K562 (cell line): Measurements from ENCODE around the gene PAN2. TPM values are rescaled to one million over a fixed set of nuclear protein-coding genes. Genes with fewer than 3 reads are reported as not detected.
A peak's percentile ranks its signal among the peaks of the same experiment; 100 is the strongest.

ENCODE experiments used
- ARID2 ChIP-seq: fragments of 450-650 bp; IDR thresholded peaks from 2 replicates; pipeline ENCODE4 v1.6.1; 2017; ENCODE audit warnings: antibody characterized with exemption, mild to moderate bottlenecking
- CREBBP ChIP-seq: IDR thresholded peaks from one replicate; pipeline ENCODE4 v1.6.1; 2012; ENCODE audit warnings: low read depth, mild to moderate bottlenecking, control low read depth, inconsistent platforms, low read length
- GABPA ChIP-seq: fragments of 200-800 bp; sonication (Bioruptor generic); conservative IDR thresholded peaks from 2 replicates; pipeline ENCODE4 v1.6.1; 2016; ENCODE audit warnings: low read depth, missing genetic modification characterization, missing compliant biosample characterization
- HMGN3 ChIP-seq: IDR thresholded peaks from 2 replicates; pipeline ENCODE4 v1.6.1; 2011; ENCODE audit warnings: borderline replicate concordance, low read depth, mild to moderate bottlenecking, mixed read lengths, low read length; ENCODE audit not compliant: insufficient read length; ENCODE audit errors: extremely low read depth
- HNRNPL ChIP-seq: fragments of 200-400 bp; formaldehyde crosslinking; IDR thresholded peaks from 2 replicates; pipeline ENCODE4 v1.6.1; 2017; ENCODE audit warnings: low read depth, mild to moderate bottlenecking, low read length
- MECOM ChIP-seq: fragments of 250-450 bp; sonication (Bioruptor Pico); IDR thresholded peaks from 2 replicates; pipeline ENCODE4 v1.8.0; 2022; ENCODE audit warnings: inconsistent platforms
- MXI1 ChIP-seq: IDR thresholded peaks from 2 replicates; pipeline ENCODE4 v1.6.1; 2011; ENCODE audit warnings: low read depth, mild to moderate bottlenecking, improper control_type of control experiment, low read length
- OTX1 ChIP-seq: fragments of 450-650 bp; formaldehyde crosslinking; IDR thresholded peaks from 2 replicates; pipeline ENCODE4 v1.4.0; 2022; ENCODE audit warnings: mild to moderate bottlenecking
- PBX2 ChIP-seq, 2 experiments: IDR thresholded peaks in 1 of 2; conservative IDR thresholded peaks in 1 of 2; 2 replicates each; pipeline ENCODE4 v1.6.1; 2016; ENCODE audit warnings: low read depth in 2 of 2, mild to moderate bottlenecking in 1 of 2, missing compliant biosample characterization in 1 of 2, missing genetic modification characterization in 1 of 2, moderate library complexity in 1 of 2
- PCBP2 ChIP-seq: fragments of 200-400 bp; formaldehyde crosslinking; IDR thresholded peaks from 2 replicates; pipeline ENCODE4 v1.6.1; 2018; ENCODE audit warnings: low read length, low read depth, mild to moderate bottlenecking, moderate library complexity; ENCODE audit not compliant: poor library complexity, severe bottlenecking
- PHB ChIP-seq: fragments of 250-450 bp; sonication (Bioruptor Pico); IDR thresholded peaks from 2 replicates; pipeline ENCODE4 v1.5.0; 2021
- PHTF2 ChIP-seq: fragments of 250-450 bp; sonication (Bioruptor Pico); IDR thresholded peaks from 2 replicates; pipeline ENCODE4 v1.5.0; 2021; ENCODE audit warnings: mild to moderate bottlenecking
- PML ChIP-seq: IDR thresholded peaks from 2 replicates; pipeline ENCODE4 v1.6.1; 2012; ENCODE audit warnings: low read length, inconsistent platforms
- SMARCA5 ChIP-seq: fragments of 450-650 bp; IDR thresholded peaks from 2 replicates; pipeline ENCODE4 v1.6.1; 2016
- SRF ChIP-seq, 2 experiments: fragments of 250-450, 450-650 bp in 1 of 2; sonication (Bioruptor Pico) in 1 of 2; sonication (generic) in 1 of 2; formaldehyde crosslinking; IDR thresholded peaks; 2 replicates each; pipeline versions ENCODE4 v1.5.0 to v1.5.1; 2020 to 2022; ENCODE audit warnings: mild to moderate bottlenecking in 1 of 2, missing genetic modification reagents in 1 of 2
- U2AF1 ChIP-seq: fragments of 200-400 bp; formaldehyde crosslinking; optimal IDR thresholded peaks from 2 replicates; pipeline ENCODE3; 2017; ENCODE audit warnings: mild to moderate bottlenecking, low read depth, low read length, moderate library complexity
- ZNF12 ChIP-seq: sonication (generic); formaldehyde crosslinking; IDR thresholded peaks from 2 replicates; pipeline ENCODE4 v1.4.0; 2020; ENCODE audit warnings: mild to moderate bottlenecking, missing genetic modification reagents
- ZNF668 ChIP-seq: fragments of 250-450 bp; sonication (Bioruptor Pico); IDR thresholded peaks from 2 replicates; pipeline ENCODE4 v1.8.0; 2022; ENCODE audit warnings: mild to moderate bottlenecking, inconsistent platforms
- ZNF79 ChIP-seq: fragments of 250-450 bp; sonication (Bioruptor Pico); IDR thresholded peaks from 2 replicates; pipeline ENCODE4 v1.4.0; 2020; ENCODE audit warnings: low read depth, mild to moderate bottlenecking, moderate library complexity
- polyA plus RNA-seq, 8 experiments: library from polyadenylated mRNA; depleted of rRNA in 4 of 8; stranded (reverse) in 5 of 8; unstranded in 3 of 8; fragments of >200 nt; fragmentation: Nextera tagmentation in 2 of 8; fragmentation: Illumina TruSeq in 1 of 8; extraction: Ambion mirVana in 2 of 8; extraction: Trizol in 1 of 8; gene quantifications; 2 replicates each; pipeline versions ENCODE4 v1.2.1 to v1.2.3, GENCODE V29; 2011 to 2014; ENCODE audit warnings: inconsistent platforms in 1 of 8, missing spikeins in 1 of 8
- total RNA-seq, 7 experiments: library from RNA; depleted of rRNA in 6 of 7; stranded (reverse); fragments of >200 nt in 6 of 7; fragmentation: Illumina TruSeq in 2 of 7; extraction: Trizol in 2 of 7; gene quantifications; 2 replicates each; pipeline versions ENCODE4 v1.2.1 to v1.2.3, GENCODE V29; 2011 to 2021; ENCODE audit warnings: low replicate concordance in 1 of 7
- TF ChIP-seq, protein P1 (sequence below): fragments of 450-650 bp; IDR thresholded peaks from 2 replicates; pipeline ENCODE4 v1.6.1; 2016; ENCODE audit warnings: antibody characterized with exemption
- TF ChIP-seq, protein P2 (sequence below): fragments of 450-650 bp; IDR thresholded peaks from 2 replicates; pipeline ENCODE4 v1.6.1; 2017; ENCODE audit warnings: antibody characterized with exemption, mild to moderate bottlenecking

The PAN2 gene
- total and polyA plus RNA-seq, 9 of the 15 experiments (the other 6 are each of a cell fraction or from before 2014, with no cell fraction given) = 15.0 to 66.1 (median 25.9) TPM

DNA sequence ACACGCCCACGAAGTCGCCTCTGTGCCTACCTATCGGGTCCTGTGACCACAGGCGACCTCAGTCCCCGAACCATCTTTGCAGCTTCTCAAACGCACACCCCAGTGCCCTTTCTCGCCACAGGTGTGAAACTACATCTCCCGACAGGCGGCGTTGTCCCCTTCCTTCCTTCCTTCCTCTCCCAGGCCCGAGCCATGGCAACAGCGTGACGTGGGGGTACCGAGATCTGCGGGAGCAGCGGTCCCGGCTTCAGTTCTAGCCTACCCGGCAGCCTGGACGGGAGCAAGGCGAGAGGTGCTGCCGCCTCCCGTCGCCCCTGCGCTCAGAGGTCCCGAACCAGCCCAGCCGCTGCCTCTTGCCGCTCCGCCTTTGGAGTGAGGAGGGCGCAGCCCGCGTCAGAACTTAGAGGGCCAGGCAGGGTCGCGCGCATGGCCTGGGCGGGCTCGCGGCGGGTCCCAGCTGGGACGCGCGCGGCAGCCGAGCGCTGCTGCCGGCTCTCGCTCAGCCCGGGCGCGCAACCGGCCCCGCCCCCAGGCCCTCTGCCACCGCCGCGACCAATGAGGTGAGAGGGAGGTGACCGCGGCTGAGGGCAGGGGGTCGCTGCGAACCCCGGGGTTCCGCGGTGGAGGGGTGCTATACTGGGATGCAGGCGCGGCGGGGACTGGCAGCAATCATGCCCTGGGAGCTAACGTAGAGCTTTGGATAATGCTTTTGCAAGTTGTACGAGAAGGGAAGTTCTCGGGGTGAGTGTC lies 66.9 kb downstream of the PAN2 start, which contains the start of gene COQ10A (continued):
- TF ChIP-seq SRF (CRISPR knock-in tag; IDR thresholded peaks at IDR 0.05) (no peak), MECOM (CRISPR knock-in tag) (no peak), ZNF668 (CRISPR knock-in tag) (no peak), PCBP2 (no peak), OTX1 (CRISPR knock-in tag) (peak; percentile 75), ZNF79 (CRISPR knock-in tag) (no peak), ARID2 (no peak), MXI1 (no peak), SMARCA5 (peak; percentile 22; the same call in 1 of the 2 replicates), HMGN3 (peak; percentile 67), PHB (CRISPR knock-in tag) (no peak), PBX2 (CRISPR knock-in tag; IDR thresholded peaks at IDR 0.05; ENCODE audit: low read depth) (no peak), PBX2 (tag; conservative IDR thresholded peaks at IDR 0.05; ENCODE audit: low read depth) (no peak), U2AF1 (no peak), HNRNPL (no peak), ZNF12 (CRISPR knock-in tag) (no peak), PML (no peak), GABPA (peak; percentile 91), PHTF2 (no peak), CREBBP (no peak)
- TF ChIP-seq, protein P1, sequence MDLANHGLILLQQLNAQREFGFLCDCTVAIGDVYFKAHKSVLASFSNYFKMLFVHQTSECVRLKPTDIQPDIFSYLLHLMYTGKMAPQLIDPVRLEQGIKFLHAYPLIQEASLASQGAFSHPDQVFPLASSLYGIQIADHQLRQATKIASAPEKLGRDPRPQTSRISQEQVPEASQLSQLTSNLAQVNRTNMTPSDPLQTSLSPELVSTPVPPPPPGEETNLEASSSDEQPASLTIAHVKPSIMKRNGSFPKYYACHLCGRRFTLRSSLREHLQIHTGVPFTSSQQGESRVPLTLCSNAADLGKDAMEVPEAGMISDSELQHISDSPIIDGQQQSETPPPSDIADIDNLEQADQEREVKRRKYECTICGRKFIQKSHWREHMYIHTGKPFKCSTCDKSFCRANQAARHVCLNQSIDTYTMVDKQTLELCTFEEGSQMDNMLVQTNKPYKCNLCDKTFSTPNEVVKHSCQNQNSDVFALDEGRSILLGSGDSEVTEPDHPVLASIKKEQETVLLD = no peak
- TF ChIP-seq, protein P2, sequence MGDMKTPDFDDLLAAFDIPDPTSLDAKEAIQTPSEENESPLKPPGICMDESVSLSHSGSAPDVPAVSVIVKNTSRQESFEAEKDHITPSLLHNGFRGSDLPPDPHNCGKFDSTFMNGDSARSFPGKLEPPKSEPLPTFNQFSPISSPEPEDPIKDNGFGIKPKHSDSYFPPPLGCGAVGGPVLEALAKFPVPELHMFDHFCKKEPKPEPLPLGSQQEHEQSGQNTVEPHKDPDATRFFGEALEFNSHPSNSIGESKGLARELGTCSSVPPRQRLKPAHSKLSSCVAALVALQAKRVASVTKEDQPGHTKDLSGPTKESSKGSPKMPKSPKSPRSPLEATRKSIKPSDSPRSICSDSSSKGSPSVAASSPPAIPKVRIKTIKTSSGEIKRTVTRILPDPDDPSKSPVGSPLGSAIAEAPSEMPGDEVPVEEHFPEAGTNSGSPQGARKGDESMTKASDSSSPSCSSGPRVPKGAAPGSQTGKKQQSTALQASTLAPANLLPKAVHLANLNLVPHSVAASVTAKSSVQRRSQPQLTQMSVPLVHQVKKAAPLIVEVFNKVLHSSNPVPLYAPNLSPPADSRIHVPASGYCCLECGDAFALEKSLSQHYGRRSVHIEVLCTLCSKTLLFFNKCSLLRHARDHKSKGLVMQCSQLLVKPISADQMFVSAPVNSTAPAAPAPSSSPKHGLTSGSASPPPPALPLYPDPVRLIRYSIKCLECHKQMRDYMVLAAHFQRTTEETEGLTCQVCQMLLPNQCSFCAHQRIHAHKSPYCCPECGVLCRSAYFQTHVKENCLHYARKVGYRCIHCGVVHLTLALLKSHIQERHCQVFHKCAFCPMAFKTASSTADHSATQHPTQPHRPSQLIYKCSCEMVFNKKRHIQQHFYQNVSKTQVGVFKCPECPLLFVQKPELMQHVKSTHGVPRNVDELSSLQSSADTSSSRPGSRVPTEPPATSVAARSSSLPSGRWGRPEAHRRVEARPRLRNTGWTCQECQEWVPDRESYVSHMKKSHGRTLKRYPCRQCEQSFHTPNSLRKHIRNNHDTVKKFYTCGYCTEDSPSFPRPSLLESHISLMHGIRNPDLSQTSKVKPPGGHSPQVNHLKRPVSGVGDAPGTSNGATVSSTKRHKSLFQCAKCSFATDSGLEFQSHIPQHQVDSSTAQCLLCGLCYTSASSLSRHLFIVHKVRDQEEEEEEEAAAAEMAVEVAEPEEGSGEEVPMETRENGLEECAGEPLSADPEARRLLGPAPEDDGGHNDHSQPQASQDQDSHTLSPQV = peak; percentile 41; the same call in 1 of the 2 replicates
